Fibroblast of villous mesenchyme (primary cell): ENCODE measurements around the gene ERVFRD-1. TPM values are rescaled to one million over a fixed set of nuclear protein-coding genes. Genes with fewer than 3 reads are reported as not detected.

Source experiments
- DNase-seq: peaks from one replicate; pipeline ENCODE4 v3.0.0-alpha.2; 2010; ENCODE audit warnings: low read depth
- H3K4me3 ChIP-seq: 2 replicates; pipeline ENCODE4 v1.5.1; 2011; ENCODE audit warnings: low read depth, mild to moderate bottlenecking, low read length
- total RNA-seq: library from RNA; depleted of rRNA; stranded (reverse); fragments of >200 nt; gene quantifications from 2 replicates; pipeline ENCODE4 v1.2.3, GENCODE V29; 2012
- TF ChIP-seq, protein P1 (sequence below): IDR thresholded peaks from 2 replicates; pipeline ENCODE4 v1.5.1; 2012; ENCODE audit warnings: low read depth, mild to moderate bottlenecking, low read length; ENCODE audit not compliant: insufficient read depth

ERVFRD-1 gene
- total RNA-seq, 1 donor = not detected

DNA sequence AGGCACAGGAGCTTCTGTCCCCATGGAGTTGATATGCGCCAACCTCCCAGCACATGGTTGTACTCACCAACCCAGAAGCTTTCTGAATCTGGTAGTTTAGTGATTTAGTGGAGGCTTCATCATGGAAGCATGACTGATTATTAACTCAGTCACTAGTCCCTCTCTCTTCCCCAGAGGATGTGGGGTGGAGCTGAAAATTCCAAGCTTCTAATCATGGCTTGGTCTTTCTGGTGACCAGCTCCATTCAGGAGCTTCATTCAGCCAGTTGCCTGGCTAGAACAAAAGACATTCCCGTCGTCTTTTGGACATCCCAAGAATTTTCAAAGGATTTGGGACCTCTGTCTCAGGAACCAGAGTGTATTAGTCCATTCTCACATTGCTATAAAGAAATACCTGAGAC, 31.2 kb downstream of the ERVFRD-1 start:
- TF ChIP-seq, protein P1, sequence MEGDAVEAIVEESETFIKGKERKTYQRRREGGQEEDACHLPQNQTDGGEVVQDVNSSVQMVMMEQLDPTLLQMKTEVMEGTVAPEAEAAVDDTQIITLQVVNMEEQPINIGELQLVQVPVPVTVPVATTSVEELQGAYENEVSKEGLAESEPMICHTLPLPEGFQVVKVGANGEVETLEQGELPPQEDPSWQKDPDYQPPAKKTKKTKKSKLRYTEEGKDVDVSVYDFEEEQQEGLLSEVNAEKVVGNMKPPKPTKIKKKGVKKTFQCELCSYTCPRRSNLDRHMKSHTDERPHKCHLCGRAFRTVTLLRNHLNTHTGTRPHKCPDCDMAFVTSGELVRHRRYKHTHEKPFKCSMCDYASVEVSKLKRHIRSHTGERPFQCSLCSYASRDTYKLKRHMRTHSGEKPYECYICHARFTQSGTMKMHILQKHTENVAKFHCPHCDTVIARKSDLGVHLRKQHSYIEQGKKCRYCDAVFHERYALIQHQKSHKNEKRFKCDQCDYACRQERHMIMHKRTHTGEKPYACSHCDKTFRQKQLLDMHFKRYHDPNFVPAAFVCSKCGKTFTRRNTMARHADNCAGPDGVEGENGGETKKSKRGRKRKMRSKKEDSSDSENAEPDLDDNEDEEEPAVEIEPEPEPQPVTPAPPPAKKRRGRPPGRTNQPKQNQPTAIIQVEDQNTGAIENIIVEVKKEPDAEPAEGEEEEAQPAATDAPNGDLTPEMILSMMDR = no peak
- DNase-seq = no peak
- no peak overlapping the region for H3K4me3 ChIP-seq

DNA sequence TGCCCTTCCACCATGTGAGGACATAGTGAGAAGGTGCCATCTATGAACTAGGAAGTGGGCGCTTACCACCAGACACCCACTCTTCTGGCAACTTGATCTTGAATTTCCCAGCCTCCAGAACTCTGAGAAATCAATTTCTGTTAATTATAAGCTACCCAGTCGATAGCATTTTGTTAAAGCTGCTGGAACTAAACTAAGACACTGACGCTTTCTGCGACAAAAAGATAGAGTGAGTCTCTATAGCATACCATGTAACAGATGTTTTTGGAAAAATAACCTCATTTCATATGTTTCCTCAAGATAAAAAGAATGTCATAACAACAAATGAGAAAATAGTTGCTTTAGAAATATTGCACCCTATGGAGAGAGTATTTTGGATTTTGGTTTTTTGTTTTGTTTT, 33.3 kb downstream of the ERVFRD-1 start:
- no peak for DNase-seq
- TF ChIP-seq, protein P1 = no peak

DNA sequence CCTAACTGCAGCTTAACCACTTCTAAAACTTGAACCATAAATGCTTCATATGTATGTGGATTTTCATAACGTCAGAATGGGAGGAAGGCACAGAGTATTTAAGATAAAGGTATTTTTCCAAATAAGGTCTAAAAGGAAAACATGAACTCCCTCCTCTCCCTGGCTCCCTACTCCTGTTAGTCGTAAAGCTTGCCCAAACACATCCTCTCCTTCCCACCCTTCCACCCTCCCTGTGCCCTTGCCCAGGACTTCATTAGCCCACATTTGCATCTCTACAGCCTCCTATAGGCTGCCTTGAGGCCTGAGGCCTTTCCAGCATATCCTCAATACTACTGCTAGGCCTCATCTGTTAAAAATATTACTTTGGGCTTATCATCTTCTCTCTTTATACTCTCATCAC, 35.0 kb downstream of the ERVFRD-1 start:
- no peak overlapping the region for H3K4me3 ChIP-seq
- TF ChIP-seq, protein P1 = no peak
- DNase-seq = no peak

More for the DNA sequence above, 33.3 kb downstream of the ERVFRD-1 start:
- no peak overlapping the region for H3K4me3 ChIP-seq

DNA sequence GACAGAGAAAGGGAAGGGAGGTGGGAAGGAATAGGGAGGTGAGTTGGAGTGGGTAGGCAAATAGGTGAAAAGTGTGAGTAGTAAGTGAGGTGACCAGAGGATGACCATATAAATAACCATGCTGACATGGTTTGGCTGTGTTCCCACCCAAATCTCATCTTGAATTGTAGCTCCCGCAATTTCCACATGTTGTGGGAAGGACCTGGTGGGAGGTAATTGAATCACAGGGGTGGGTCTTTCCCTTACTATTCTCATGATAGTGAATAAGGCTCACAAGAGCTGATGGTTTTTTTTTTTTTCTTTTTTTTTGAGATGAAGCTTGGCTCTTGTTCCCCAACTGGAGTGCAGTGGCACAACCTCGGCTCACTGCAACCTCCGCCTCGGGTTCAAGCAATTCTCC, 39.4 kb downstream of the ERVFRD-1 start:
- H3K4me3 ChIP-seq = no peak overlapping the region
- TF ChIP-seq, protein P1 = no peak
- no peak for DNase-seq

DNA sequence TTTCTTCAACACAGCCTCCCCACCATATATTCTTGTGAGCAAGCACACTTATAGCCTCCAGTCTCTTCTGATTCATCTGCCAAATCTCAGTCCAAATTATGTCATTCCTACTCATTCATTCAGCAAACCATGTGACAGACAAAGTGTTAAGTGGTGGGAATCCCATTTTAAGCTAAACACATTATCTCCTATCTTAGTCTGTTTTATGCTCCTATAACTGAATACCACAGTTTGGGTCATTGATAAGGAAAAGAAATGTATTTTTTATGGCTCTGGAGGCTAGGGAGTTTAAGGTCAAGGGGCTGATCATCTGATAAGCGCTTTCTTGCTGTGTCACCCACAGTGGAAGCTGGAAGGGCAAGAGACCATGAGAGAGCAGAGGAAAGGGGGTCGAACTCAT, 41.8 kb downstream of the ERVFRD-1 start:
- H3K4me3 ChIP-seq = no peak overlapping the region
- peak; percentile 22 for DNase-seq
- TF ChIP-seq, protein P1 = no peak

DNA sequence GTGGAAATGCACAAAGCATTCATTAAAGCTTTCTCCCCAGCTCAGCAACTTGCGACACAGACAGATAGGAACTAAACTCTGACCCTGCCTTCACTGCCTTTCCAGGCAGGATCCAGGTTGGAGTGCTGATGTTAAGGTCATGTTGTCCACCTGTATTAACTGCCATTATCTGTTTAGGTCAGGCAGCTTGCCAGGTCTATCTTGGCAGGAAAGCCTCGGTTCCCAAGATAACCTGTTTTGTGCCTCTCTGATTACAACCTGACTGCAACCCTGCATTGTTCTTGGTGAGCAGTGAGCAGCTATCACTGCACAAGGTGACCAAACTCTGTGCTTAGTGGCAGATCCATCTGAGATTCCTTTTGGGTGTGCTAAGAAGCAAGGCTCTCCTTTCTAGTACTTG, 44.2 kb downstream of the ERVFRD-1 start:
- DNase-seq = no peak
- TF ChIP-seq, protein P1 = no peak
- H3K4me3 ChIP-seq = no peak overlapping the region
